Thoracic aorta (tissue), 2 donors: ENCODE results near the gene SPATA25. TPM values are rescaled to one million over a fixed set of nuclear protein-coding genes. Genes with fewer than 3 reads are reported as not detected.

Source experiments
- ATAC-seq: fragments of 150-250 bp; one replicate; pipeline ENCODE4 v1.8.0; 2017; ENCODE audit warnings: low read depth; ENCODE audit not compliant: insufficient number of reproducible peaks, low FRiP score
- DNase-seq: peaks from one replicate; pipeline ENCODE4 v3.0.0-alpha.2; 2020; ENCODE audit warnings: low spot score
- H3K27ac ChIP-seq, 2 donors: fragments of 200-600 bp; sonication (generic); 1 replicate in 1 of 2; 2 replicates in 1 of 2; pipeline ENCODE4 v1.5.1; 2016; ENCODE audit warnings: mild to moderate bottlenecking in 2 of 2, moderate library complexity in 2 of 2
- H3K27me3 ChIP-seq: fragments of 200-600 bp; sonication (generic); replicated peaks from 2 replicates; pipeline ENCODE4 v1.6.0; 2016; ENCODE audit warnings: mild to moderate bottlenecking; ENCODE audit not compliant: insufficient read depth
- H3K36me3 ChIP-seq: fragments of 200-600 bp; sonication (generic); one replicate; pipeline ENCODE4 v1.5.1; 2016
- H3K4me1 ChIP-seq, 2 donors: fragments of 200-600 bp; sonication (generic); 1 replicate in 1 of 2; 2 replicates in 1 of 2; pipeline versions ENCODE4 v1.5.1 to v1.6.0; 2016; ENCODE audit warnings: low read depth in 2 of 2, mild to moderate bottlenecking in 1 of 2; ENCODE audit not compliant: control insufficient read depth in 1 of 2
- H3K4me3 ChIP-seq: fragments of 200-600 bp; sonication (generic); 2 replicates; pipeline ENCODE4 v1.5.1; 2016; ENCODE audit warnings: mild to moderate bottlenecking
- H3K9me3 ChIP-seq: fragments of 200-600 bp; sonication (generic); 2 replicates; pipeline ENCODE4 v1.5.1; 2016
- CTCF ChIP-seq: fragments of 200-600 bp; sonication (generic); IDR thresholded peaks from one replicate; pipeline ENCODE4 v1.5.1; 2019; ENCODE audit warnings: antibody characterized with exemption
- total RNA-seq, 2 donors: library from RNA; depleted of rRNA; stranded (reverse); fragments of >200 nt; gene quantifications; one replicate each; pipeline versions ENCODE4 v1.1.0 to v1.2.3, GENCODE V29; 2016

The SPATA25 gene
- total RNA-seq, 2 donors from 2014 or later, result 16.6 to 16.7 TPM

- H3K27me3 ChIP-seq, result no peaks in the 10 kb centered on the region
- no peak for TF ChIP-seq CTCF
- H3K4me3 ChIP-seq, result no peak overlapping the region
- no peak for DNase-seq
- H3K9me3 ChIP-seq, result no peaks in the 10 kb centered on the region
- H3K4me1 ChIP-seq, result no peaks in the 10 kb centered on the region
- H3K27ac ChIP-seq, result no peak overlapping the region
- no peaks in the 10 kb centered on the region for H3K36me3 ChIP-seq
- ATAC-seq, result no peak
Measured at GRCh38 chr20:45863543-45864470, 23.6 kb downstream of the SPATA25 start.

- peaks cover 8 to 10% of the 10 kb centered on the region in 2 donors for H3K4me1 ChIP-seq
- H3K27me3 ChIP-seq, result no peaks in the 10 kb centered on the region
- H3K27ac ChIP-seq, result no peak overlapping the region
- H3K4me3 ChIP-seq, result no peak overlapping the region
- no peak for TF ChIP-seq CTCF
- H3K36me3 ChIP-seq, result no peaks in the 10 kb centered on the region
- DNase-seq (no peak), ATAC-seq (no peak)
- H3K9me3 ChIP-seq, result no peaks in the 10 kb centered on the region
Measured at GRCh38 chr20:45861221-45862075, 26.0 kb downstream of the SPATA25 start.

GRCh38 chr20:45860560-45861220 lies 26.7 kb downstream of the SPATA25 start:
- TF ChIP-seq CTCF, result no peak
- no peak for DNase-seq

GRCh38 chr20:45859916-45860315 lies 27.5 kb downstream of the SPATA25 start:
- no peak for ATAC-seq
- Histone ChIP-seq H3K27me3 (no peaks in the 10 kb centered on the region), H3K36me3 (no peaks in the 10 kb centered on the region), H3K9me3 (no peaks in the 10 kb centered on the region), H3K4me1 (peaks cover 23 to 25% of the 10 kb centered on the region in 2 donors), H3K4me3 (no peak overlapping the region), H3K27ac (no peak overlapping the region)
- TF ChIP-seq CTCF, result no peak
- DNase-seq, result no peak

More at GRCh38 chr20:45860560-45861220, 26.7 kb downstream of the SPATA25 start:
- ATAC-seq, result no peak
- H3K4me1 ChIP-seq, result peaks cover 16 to 17% of the 10 kb centered on the region in 2 donors
- H3K36me3 ChIP-seq, result no peaks in the 10 kb centered on the region
- H3K9me3 ChIP-seq, result no peaks in the 10 kb centered on the region
- no peak overlapping the region for H3K27ac ChIP-seq
- H3K4me3 ChIP-seq, result no peak overlapping the region
- H3K27me3 ChIP-seq, result no peaks in the 10 kb centered on the region
